ENCODE measurements around the gene PCARE.

DNA sequence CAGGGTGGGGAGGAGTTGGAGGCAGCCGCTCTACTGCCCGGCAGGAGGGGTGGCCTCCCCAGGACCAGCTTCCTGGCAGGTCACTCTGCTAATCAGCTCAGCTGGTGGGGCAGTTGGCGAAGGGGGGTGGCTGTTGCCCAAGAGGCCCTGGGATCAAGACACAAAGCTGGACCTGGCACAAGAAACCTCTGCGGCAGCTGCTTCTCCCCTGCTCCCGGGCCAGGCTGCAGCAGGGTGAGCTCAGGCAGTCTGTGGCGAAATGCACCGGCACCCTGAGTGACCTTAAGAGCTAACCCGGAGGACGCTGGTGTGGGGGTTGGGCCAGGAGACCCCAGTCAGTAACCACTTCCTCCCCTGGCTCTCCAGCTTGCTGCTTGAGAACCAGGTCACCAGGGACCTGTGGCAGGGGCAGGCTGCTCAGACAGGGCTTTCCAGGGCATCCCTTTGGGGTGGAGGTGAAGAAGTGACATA lies 62.1 kb downstream of the PCARE start:
- TF ChIP-seq, protein P1, sequence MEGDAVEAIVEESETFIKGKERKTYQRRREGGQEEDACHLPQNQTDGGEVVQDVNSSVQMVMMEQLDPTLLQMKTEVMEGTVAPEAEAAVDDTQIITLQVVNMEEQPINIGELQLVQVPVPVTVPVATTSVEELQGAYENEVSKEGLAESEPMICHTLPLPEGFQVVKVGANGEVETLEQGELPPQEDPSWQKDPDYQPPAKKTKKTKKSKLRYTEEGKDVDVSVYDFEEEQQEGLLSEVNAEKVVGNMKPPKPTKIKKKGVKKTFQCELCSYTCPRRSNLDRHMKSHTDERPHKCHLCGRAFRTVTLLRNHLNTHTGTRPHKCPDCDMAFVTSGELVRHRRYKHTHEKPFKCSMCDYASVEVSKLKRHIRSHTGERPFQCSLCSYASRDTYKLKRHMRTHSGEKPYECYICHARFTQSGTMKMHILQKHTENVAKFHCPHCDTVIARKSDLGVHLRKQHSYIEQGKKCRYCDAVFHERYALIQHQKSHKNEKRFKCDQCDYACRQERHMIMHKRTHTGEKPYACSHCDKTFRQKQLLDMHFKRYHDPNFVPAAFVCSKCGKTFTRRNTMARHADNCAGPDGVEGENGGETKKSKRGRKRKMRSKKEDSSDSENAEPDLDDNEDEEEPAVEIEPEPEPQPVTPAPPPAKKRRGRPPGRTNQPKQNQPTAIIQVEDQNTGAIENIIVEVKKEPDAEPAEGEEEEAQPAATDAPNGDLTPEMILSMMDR (IDR thresholded peaks at IDR 0.05; ENCODE audit: poor library complexity), result no peak
- TF ChIP-seq EZH2phosphoT487 (IDR thresholded peaks at IDR 0.05; ENCODE audit: low read depth, severe bottlenecking, unreplicated experiment), result no peak
- no peak for TF ChIP-seq EZH2 (IDR thresholded peaks at IDR 0.05; ENCODE audit: borderline replicate concordance)
